ENCODE data around the gene NDFIP2. TPM values are rescaled to one million over a fixed set of nuclear protein-coding genes. Genes with fewer than 3 reads are reported as not detected.

The NDFIP2 gene, protein sequence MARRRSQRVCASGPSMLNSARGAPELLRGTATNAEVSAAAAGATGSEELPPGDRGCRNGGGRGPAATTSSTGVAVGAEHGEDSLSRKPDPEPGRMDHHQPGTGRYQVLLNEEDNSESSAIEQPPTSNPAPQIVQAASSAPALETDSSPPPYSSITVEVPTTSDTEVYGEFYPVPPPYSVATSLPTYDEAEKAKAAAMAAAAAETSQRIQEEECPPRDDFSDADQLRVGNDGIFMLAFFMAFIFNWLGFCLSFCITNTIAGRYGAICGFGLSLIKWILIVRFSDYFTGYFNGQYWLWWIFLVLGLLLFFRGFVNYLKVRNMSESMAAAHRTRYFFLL
- total RNA-seq, result 28.0 and 33.2 TPM in 2 replicates

DNA sequence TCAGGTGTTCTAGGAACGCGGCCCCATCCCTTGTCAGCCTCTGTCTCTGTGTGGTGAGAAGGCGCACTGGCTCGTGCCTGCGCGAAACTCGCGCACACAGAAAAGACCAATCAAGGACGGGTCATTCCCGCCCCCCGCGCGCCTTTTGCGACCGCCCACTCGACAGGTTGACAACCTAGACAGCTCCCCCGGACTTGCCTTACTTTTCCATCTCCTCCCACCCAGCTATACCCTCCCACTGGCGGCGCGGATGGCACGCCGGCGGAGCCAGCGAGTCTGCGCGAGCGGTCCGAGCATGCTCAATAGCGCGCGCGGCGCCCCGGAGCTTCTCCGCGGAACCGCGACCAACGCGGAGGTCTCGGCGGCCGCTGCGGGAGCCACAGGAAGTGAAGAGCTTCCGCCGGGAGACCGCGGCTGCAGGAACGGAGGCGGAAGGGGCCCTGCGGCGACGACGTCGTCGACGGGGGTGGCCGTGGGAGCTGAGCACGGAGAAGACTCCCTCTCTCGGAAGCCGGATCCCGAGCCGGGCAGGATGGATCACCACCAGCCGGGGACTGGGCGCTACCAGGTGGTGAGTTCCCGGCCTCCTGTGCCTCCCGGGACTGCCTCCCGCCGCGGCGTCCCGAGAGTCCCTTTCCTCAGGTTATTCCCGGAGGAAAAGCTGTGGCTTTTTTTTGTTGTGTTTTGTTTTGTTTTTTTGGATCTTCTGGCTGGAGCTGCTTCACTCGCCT, at the start of gene NDFIP2:
TSS of gene NDFIP2 (plus strand) at position 202 of the 731 bp plus-strand sequence. CDS start at position 251, 49 bp downstream.

Other genes with a start within 250 kb of the NDFIP2 start
- gene RBM26, start 74.9 kb upstream of the NDFIP2 start, total RNA-seq, result 21.0 and 21.6 TPM in 2 replicates

All from smooth muscle cell of the pulmonary artery (primary cell).